HG02852 (cell line): Measurements from ENCODE around the gene RCAN2.

Experiments used
- ATAC-seq: cut with Tn5 transposase; IDR thresholded peaks from one replicate; pipeline ENCODE4 v1.9.1; 2021; ENCODE audit warnings: mild to moderate bottlenecking, moderate library complexity; ENCODE audit not compliant: unreplicated experiment

Gene RCAN2

DNA sequence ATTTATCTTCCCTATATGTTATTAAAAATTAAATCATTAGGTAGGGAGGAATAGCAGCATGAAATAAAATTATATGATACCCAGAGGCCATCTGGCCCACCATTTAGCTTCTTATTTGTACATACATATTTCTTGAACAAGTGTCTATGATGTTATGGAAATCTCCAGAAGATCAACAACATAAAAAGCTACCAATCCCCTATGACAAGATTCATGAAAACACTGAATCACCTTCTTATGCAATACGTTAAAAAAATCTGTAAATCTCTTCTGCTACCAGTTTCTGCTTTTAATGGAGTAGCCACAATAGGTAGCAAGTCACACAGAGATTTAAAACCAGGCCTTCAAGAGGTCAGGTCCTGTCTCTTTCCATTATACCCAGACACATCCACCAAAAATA lies 194.7 kb downstream of the RCAN2 start:
- no peak for ATAC-seq

DNA sequence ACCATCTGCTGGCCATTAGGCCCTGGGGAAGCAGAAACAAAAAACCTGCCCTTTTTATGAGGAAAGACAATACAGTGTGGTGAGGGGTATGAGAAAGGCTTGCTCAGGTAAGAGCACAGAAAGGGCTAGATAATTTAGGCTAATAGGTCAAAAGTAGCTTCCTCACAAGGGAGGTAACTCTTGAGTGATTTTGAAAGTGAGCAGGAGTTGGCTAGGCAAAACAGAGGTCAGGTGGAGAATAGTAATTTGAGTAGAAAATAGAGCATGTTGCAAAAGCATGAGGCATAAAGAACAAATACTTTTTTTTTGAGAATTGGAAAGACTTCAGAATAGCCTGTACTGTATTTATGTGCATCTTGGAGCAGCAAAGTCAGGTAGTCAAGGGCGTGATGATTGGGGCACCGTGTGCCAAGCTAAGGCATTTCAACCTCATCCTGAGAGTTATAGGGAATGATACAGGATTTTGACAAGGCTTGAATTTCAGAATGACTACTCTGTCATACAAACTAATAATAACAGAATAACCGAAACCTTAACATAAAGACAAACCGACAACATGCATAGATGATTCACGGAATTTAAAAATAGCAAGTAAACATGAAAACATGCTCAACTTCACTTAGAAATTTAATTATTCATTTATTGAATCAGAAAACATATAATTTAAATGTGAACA lies 197.5 kb downstream of the RCAN2 start:
- peak; percentile 91 for ATAC-seq

DNA sequence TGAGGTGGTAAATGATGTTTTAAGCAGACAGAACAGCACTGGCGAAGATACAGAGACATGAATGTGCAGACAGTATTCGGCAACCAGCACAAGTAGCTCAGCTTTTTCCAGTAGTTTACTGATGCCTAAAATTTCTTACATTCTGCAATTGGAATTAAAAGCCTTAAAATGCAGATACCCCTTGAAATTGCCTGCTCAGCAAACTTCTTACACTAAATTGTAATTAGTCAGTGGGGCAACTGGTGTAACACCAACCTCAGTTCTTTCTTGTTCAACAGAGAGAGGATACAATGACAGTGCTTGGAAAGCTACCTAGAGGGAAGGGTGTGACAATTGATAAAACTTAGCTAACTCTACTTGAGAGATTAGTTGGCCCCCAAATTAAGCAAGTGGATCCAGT lies 199.4 kb downstream of the RCAN2 start:
- ATAC-seq, result no peak

DNA sequence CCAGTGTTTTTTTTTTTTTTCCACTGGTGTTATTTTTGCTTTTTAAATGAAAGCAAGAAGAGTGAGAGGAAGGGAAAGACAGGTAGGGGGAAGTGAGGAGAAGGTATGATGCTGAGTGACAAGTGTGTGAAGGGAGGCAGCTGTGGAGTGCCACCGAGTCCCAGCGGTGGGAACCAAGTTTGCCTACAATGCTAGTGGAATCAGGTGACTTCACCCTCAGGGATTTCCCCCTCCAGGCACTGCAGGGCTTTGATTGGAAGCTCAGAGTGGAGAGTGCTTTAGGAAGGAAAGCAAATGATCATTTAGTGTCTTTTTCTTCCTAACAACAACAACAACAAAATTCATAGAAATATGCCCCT lies 200.0 kb downstream of the RCAN2 start:
- no peak for ATAC-seq

DNA sequence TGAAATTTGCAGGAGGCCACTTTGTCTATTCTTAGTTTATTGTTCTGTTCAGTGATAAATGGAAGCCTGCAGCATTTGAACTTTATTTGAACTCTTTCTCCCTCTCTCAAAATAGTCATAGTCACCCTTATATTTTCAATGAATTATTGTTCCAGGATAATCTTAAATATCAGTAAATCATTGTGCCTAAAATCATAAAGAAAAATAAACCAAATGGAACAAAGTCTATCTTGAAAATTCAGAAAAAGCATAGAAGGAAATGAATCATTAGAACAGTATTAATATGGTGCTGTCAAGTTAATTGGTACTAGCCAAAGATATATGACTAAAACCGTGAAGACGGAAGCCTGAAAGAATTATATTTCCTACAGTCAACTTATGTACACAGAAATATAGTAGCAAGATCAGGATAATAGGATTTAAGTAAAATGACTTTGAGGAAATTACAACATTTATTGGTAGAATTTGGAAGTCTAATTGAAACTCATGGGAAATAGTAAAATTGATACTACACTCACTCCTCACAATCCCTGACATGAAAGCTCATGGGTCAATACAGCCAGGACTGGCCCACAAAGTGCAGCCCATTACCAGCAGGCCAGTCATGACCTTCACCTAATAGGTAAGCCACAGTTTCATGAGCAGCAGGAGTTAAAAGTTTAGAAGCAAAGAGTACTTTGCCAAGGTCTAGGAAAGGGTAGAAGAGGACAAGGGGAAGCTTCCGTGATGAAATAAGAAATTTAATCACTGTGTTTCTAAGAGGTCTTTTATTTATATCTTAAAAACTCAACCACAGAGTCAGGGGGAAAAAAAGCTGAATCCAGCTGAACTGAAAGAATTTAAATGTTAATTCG lies 200.6 kb downstream of the RCAN2 start:
- no peak for ATAC-seq

DNA sequence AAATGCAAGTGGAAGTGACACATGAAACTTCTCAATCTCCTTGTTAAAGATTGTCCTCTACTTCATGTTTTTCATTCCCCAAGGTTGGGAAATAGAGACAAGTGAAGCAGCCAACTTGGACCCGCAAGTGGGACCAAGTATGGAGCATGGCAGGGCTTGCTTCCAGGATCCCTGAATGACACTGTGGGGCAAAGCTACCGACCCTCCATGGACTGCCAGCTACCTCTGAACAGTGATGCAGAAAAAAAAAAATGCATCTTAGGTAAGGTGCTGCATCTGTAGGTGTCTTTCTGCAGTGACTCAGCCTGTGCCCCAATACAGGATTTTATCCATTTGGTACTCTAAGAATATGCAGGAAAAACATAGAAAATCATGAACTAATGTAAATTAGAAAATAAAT lies 201.4 kb downstream of the RCAN2 start:
- no peak for ATAC-seq

DNA sequence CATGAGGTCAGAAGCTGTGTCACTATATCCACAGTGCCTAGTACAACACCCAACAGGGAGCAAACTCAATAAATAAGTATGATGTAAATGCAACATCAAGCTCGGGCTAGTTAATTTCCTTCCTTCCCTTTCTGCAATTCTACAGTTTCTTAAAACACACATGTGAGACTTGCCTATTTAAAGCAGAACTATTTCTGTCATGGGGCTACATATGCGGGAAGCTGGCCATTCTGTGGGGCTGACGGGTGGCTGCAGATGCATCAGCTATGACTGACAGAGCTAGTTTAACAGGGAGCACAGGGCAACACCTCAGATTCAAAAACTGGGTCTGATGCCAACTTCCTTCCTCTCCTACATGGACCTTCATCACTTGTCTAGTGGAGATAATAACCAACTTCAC lies 202.4 kb downstream of the RCAN2 start:
- no peak for ATAC-seq

DNA sequence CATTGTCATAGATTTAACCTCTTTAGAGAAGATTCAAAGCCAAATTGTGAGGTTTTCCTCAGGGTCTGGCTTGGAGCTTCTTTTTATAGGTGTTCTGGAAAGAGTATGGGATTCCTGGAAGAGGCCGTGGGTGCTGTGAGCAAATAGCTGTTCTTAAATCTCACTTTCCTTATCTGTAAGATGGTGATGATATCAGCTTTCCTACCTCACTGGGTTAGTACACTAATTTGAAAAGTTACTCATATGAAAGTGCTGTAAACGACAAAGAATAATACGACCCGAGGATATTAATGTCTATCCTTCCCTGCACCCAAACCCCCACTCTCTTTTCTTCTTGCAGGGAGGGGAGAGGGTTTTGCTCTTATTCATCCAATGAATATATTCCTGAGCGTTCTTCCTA lies 203.6 kb downstream of the RCAN2 start:
- ATAC-seq, result no peak

DNA sequence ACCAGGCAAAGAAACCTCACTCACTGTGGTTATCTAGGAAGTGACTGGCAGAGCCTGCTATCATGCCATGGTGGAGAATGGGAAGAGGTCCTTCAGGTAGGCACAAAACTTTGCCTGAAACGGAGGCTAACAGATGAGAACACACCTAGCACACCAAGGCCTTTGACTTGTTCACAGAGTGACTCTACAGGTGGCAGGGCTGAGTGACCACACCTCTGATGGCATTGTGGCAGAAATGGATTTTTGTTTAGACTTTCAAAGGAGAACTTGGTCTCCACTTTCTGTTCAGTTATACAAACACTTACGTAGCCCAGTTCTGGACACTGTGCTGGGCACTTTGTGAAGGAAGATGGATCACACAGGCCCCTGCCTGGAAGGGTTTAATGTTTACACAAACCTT lies 204.2 kb downstream of the RCAN2 start:
- ATAC-seq, result no peak

DNA sequence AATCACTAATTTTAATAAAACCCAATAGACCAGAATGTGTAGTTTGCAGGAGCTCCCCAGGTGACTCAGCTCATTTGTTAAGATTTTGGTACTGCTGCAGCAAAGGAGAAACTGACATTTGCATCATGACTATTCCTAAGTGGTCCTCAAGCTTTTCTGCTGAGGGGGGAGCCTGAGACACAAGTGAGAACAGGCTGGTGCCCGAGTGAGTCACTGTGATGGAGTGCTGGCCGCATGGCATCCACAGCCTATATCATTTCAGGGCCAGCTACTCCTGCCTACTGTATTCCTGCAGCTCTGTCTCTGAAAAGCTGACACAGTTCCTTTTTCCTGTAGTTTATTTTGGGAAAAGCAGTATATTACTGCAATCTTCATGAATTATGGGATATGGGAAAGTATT lies 206.8 kb downstream of the RCAN2 start:
- no peak for ATAC-seq

DNA sequence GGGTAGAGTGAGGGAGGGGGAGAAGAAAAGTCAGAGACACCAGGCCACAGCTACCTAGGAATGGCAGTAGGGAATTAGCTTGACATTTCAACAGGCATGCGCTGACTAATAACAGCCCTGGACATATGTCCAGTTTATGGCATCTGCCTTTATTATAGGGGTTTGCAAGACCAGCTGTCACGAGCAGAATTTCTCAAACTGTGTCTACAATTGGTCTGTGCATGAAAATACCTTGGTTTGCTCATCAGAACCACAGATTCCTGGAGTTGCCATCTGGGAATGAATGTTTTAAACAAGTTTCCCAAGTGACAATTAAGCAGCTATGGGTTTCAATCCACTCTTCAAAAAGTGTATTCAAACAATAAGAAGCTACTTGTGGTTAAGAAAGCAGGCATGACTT lies 210.1 kb downstream of the RCAN2 start:
- ATAC-seq, result no peak

DNA sequence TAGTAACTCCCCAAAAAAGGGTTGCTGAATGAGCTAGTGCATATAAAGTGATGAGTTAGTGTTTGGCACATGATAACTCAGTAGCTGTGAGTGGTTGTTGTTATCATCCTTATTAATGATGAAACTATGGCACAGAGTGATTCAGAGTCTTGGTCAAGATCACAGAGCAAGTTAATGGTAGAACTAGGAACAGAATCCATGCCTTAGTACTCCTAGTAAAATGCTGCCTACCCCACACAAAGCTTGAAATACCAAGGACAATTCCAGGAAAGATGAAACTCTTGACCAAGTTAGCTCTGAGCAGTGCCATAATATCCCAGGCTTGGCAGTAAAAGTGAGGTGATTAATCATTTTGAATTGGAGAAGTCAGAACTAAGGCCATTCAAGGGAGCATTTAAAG lies 211.4 kb downstream of the RCAN2 start:
- no peak for ATAC-seq

DNA sequence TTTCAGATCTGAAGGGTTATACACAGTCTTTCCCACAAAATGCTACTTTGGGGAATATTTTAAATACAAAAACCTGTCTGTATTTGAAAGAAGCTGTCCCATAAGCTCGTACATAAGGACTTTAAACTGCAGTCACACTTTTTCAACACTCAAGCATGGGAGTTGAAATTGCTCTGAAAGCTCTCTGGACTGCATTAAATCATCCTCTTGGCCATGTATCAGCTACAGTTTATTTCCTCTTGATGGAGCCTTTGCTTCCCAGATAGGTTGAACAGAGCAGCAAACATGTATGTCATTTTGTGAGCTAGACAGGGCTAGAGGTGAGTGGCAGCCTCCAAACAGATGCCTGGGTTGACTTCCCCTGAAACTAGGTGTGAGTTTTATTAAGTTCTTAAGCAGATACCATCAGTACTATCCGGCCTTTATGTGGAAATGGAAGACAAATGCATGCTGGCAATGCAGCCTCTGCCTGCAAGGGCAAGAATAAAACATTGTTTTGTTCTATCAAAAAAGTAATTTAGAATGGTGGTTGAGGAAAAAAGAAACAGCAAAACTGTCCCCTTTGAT lies 214.6 kb downstream of the RCAN2 start:
- no peak for ATAC-seq

DNA sequence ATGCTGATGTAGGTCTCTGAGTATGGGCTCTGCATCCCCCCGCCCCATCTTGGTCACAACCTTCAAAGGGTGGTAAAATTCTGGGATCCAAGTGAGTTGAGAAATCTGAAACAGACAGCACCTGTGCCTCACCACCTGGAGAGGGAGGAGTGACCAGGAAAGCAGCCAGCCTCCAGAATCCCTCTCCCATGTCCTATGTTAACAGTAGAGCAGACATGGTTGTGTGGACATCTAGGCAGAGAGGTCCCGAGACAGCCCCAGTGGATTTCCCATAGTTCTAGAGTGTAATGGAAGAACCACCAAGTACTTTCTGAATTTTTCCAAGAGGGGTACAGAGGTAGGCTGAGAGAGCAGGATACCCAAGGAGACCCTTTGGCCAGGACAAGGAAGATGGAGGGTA lies 216.7 kb downstream of the RCAN2 start:
- no peak for ATAC-seq

DNA sequence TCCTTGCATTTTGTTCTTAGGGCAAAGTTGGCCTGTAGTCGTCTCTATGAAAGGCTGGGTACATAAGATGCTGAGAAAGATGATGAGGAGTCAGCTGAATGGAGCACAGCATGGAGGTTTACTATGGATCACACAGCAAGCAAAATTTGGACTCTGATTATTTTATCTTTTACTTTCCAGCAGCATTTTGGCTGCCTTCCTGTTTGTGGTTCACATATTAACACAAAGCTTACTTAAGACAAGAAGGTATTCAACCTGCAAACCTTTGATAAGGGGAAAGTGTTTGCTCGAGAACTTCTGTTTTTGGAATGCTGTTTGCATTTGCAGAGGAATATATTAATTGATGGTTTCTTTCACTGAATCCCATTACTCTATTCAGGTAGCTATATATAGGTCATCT lies 217.3 kb downstream of the RCAN2 start:
- no peak for ATAC-seq

DNA sequence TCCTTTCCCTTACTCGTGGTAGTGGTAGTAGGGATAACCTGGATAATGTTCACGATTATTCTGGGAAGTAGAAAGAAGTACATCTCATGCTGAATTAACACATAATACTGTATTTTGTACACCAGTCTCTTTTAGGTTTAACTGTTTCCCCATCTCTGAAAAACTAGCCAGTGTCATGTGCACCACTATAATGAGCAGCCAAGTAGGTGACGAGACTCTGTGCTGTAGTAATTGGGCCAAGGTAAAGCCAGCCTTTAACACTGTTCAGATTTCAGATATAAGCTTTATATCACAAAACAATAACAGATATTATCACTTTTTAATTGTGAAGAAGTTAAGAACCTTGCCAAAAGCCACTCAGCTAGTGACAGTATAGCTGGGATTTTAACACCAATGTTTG lies 219.5 kb downstream of the RCAN2 start:
- no peak for ATAC-seq

DNA sequence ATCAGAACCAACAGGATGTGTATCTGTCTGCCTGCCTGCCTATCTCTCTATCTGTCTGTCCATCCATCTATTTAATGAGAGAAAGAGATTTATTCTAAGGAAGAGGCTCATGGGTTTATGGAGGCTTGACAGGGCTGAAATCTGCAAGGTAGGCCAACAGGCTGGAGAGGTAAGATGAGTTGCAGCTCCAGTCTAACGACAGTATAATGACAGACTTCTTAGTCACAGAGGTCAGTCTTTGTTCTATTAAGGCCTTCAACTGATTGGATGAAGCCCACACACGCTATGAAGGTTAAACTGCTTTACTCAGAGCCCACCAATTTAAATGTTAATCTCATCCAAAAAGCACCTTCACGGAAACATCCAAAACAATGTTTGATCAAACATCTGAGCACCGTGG lies 220.1 kb downstream of the RCAN2 start:
- no peak for ATAC-seq

DNA sequence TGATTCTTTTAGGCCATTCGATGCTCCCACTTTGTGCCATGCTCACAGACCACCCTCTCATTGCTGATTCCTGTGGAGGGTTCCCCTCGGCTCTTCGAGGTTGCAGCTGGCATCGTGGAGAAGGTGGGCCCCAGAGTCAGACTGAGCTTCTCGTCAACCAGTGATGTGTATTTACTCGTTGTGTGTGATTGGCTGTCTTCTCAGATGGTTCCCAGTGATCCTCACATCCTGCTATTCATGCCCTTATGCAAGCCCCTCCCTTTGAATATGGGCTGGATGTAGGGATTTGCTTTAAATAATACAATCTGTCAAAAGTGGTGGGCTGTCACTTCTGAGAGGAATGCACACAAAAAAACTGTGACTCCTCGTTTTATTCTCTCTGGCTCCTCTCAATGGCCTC lies 220.9 kb downstream of the RCAN2 start:
- ATAC-seq, result no peak

DNA sequence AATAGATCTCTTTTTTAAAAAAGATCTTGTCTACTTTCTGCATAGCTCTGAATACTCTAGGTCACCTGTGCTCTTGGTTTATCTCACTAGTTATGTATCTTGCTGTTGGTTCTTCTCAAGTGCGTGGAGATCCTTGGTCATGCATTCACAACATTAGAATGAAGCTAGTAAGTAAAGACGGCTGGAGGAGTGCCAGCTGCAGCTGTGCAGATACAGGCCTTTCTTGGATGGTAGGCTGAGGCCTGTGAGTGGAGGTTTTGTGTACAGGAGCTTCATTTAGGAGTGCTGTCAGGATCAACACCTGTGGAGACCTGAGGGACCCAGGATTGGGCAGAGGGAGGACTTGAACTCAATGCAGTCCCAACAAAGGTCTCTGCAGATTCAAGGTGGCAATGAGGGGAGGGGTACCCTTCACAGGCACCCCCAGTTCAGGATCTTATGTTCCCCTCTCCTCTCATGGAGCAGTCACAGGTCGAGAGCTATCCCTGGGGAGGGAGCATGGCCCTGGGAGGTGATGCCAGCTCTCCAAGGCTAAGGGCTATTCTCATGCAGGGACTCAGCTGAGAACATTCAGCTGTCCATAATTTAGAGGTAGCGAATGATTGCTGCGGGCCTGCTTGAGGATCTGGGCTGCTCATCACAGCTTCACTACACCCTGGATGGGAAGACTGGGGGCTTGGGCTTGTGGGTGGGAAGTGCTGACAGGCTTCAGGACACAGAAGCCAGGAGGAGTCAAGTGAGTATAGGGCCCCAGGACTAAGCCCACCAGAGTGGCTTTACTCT lies 221.6 kb downstream of the RCAN2 start:
- ATAC-seq, result no peak

DNA sequence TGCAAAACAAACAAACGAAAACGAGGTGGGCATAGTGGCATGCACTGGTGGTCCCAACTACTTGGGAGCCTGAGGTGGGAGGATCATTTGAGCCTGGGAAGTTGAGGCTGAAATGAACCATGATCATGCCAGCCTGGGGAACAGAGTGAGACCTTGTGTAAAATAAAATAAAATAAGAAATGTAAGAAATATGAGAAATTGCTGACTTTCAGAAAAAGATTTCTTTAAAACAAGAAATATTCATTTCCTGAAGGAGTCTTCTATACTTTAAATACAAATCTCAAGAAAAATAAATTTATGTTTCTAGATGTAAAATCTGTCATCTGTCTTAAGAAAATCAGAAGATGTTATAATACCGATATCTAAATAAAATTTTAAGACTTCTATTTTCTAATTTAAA lies 223.7 kb downstream of the RCAN2 start:
- ATAC-seq, result no peak

DNA sequence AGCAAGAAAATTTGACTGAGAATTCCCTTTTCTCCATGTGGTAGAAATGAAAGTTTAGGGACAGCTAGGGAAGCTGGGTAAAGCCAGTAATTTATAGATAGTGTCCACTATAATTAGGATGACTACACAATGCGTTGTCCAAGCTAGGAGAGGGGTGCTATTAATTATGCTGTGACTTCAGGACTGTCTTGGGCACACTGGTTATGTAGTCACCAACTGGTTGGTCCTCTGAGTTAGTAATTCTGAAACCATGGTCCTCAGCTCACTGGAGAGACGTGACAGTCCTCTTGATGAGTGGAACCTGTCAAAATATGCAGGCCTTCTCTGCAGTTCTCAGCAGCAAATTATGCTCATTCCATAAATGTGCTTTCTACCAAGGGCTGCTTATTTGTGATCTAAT lies 225.9 kb downstream of the RCAN2 start:
- no peak for ATAC-seq

DNA sequence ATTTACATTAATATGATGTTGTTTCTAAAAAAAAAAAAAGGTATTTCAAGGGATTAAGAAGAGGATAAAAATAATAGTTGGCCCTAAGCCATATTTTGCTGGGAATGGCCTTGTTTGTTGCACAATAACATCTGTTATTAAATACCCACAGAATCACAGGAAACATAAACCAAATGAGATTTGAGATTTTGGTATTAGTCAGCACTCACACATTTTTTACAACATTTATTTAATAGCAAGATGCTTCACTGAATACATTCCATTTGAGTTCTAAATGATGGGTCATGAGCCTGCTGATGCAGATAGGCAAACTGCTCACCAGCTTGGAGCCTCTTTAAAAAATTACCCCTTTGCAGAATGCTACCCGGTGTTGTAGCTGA lies 227.6 kb downstream of the RCAN2 start:
- ATAC-seq, result no peak
